SK-N-SH (cell line): ENCODE results near the gene FBN1. TPM values are rescaled to one million over a fixed set of nuclear protein-coding genes. Genes with fewer than 3 reads are reported as not detected.

ENCODE experiments used
- CTCF ChIA-PET: fragments of 300-600, 350-600 bp; formaldehyde crosslinking; extraction: SDS; loops from one replicate; lab custom pipeline; 2021; lab: Yijun Ruan, JAX
- POLR2A ChIA-PET: fragments of 350-600 bp; sonication (Branson Sonifier 250); formaldehyde crosslinking; extraction: SDS; loops from one replicate; lab custom pipeline; 2020; ENCODE audit warnings: antibody characterized with exemption, inconsistent platforms; lab: Yijun Ruan, JAX
- DNase-seq: peaks from one replicate; pipeline ENCODE4 v3.0.0; 2012
- H2AFZ ChIP-seq: fragments of 200-600 bp; sonication (generic); 2 replicates; pipeline ENCODE4 v1.8.1; 2016; ENCODE audit warnings: antibody characterized with exemption, mild to moderate bottlenecking, low read depth
- H3F3A ChIP-seq: fragments of 200-600 bp; sonication (generic); replicated peaks from 2 replicates; pipeline ENCODE3; 2016; ENCODE audit warnings: antibody characterized with exemption, mild to moderate bottlenecking; ENCODE audit not compliant: insufficient read depth
- H3K27ac ChIP-seq, 2 experiments: fragments of 200-500 bp in 1 of 2; fragments of 200-600 bp in 1 of 2; sonication (Bioruptor generic) in 1 of 2; sonication (generic), shearing (Covaris generic) in 1 of 2; 2 replicates each; pipeline versions ENCODE4 v1.5.1 to v1.6.1; 2014 to 2016; ENCODE audit warnings: low read depth in 2 of 2, inconsistent platforms in 1 of 2, low read length in 1 of 2, mild to moderate bottlenecking in 1 of 2, mixed read lengths in 1 of 2
- H3K27me3 ChIP-seq: fragments of 200-600 bp; sonication (generic), shearing (Covaris generic); 2 replicates; pipeline ENCODE4 v1.6.1; 2016; ENCODE audit warnings: mixed run types; ENCODE audit not compliant: insufficient read depth
- H3K36me3 ChIP-seq, 2 experiments: fragments of 200-500 bp in 1 of 2; fragments of 200-600 bp in 1 of 2; sonication (Bioruptor generic) in 1 of 2; sonication (generic) in 1 of 2; replicated peaks in 1 of 2; 2 replicates each; pipeline versions ENCODE3 to v1.5.1; 2014 to 2016; ENCODE audit warnings: low read length in 1 of 2, mild to moderate bottlenecking in 1 of 2; ENCODE audit not compliant: insufficient read depth in 2 of 2, control insufficient read depth in 1 of 2
- H3K4me1 ChIP-seq, 2 experiments: fragments of 200-500 bp in 1 of 2; fragments of 200-600 bp in 1 of 2; sonication (Bioruptor generic) in 1 of 2; sonication (generic), shearing (Covaris generic) in 1 of 2; 2 replicates each; pipeline versions ENCODE4 v1.5.1 to v1.6.1; 2014 to 2016; ENCODE audit warnings: low read depth in 1 of 2, low read length in 1 of 2, mixed run types in 1 of 2; ENCODE audit not compliant: insufficient read depth in 2 of 2, control insufficient read depth in 1 of 2
- H3K4me2 ChIP-seq: fragments of 200-600 bp; sonication (generic), shearing (Covaris generic); 2 replicates; pipeline ENCODE4 v1.6.1; 2017; ENCODE audit warnings: mixed run types
- H3K4me3 ChIP-seq, 2 experiments: fragments of 200-500 bp in 1 of 2; fragments of 200-600 bp in 1 of 2; sonication (Bioruptor generic) in 1 of 2; sonication (generic), shearing (Covaris generic) in 1 of 2; 2 replicates each; pipeline versions ENCODE4 v1.5.1 to v1.8.1; 2014 to 2016; ENCODE audit warnings: low read depth in 2 of 2, inconsistent platforms in 1 of 2, low read length in 1 of 2, mild to moderate bottlenecking in 1 of 2, mixed read lengths in 1 of 2, moderate library complexity in 1 of 2
- H3K79me2 ChIP-seq: fragments of 200-600 bp; sonication (generic); 2 replicates; pipeline ENCODE4 v1.8.1; 2017; ENCODE audit warnings: mild to moderate bottlenecking; ENCODE audit not compliant: insufficient read depth
- H3K9ac ChIP-seq: fragments of 200-600 bp; sonication (generic); 2 replicates; pipeline ENCODE4 v1.6.1; 2017; ENCODE audit warnings: mixed run types
- H3K9me2 ChIP-seq: fragments of 200-600 bp; sonication (generic); 2 replicates; pipeline ENCODE4 v1.6.1; 2017; ENCODE audit warnings: mixed run types
- H3K9me3 ChIP-seq: fragments of 200-600 bp; sonication (generic); 2 replicates; pipeline ENCODE4 v1.6.1; 2017; ENCODE audit warnings: mixed run types, mild to moderate bottlenecking, moderate library complexity
- H4K20me1 ChIP-seq: fragments of 200-600 bp; sonication (generic); 2 replicates; pipeline ENCODE4 v1.6.1; 2017; ENCODE audit warnings: mild to moderate bottlenecking, mixed run types; ENCODE audit not compliant: insufficient read depth
- CHD2 ChIP-seq: fragments of 150-350 bp; IDR thresholded peaks from 2 replicates; pipeline ENCODE4 v1.6.1; 2018; ENCODE audit warnings: low read length; ENCODE audit not compliant: partially characterized antibody
- ELF1 ChIP-seq: IDR thresholded peaks from 2 replicates; pipeline ENCODE4 v1.4.0; 2012
- EP300 ChIP-seq, 2 experiments: IDR thresholded peaks; 2 replicates each; pipeline versions ENCODE4 v1.4.0 to v1.6.1; 2012; ENCODE audit warnings: borderline replicate concordance in 1 of 2, low read depth in 1 of 2, low read length in 1 of 2
- FOSL2 ChIP-seq: IDR thresholded peaks from 2 replicates; pipeline ENCODE4 v1.4.0; 2012; ENCODE audit warnings: low read depth, mild to moderate bottlenecking, moderate library complexity, borderline replicate concordance
- FOXJ3 ChIP-seq: sonication (generic); formaldehyde crosslinking; IDR thresholded peaks from 2 replicates; pipeline ENCODE4 v1.5.1; 2020; ENCODE audit warnings: mild to moderate bottlenecking, missing genetic modification reagents
- GABPA ChIP-seq: IDR thresholded peaks from 2 replicates; pipeline ENCODE4 v1.4.0; 2012; ENCODE audit warnings: low read depth, mild to moderate bottlenecking
- MXI1 ChIP-seq: IDR thresholded peaks from 2 replicates; pipeline ENCODE4 v1.6.1; 2012; ENCODE audit warnings: mild to moderate bottlenecking, low read depth, low read length, improper control_type of control experiment
- NFIC ChIP-seq: IDR thresholded peaks from 2 replicates; pipeline ENCODE4 v1.4.0; 2012; ENCODE audit warnings: borderline replicate concordance
- NRF1 ChIP-seq: IDR thresholded peaks from 2 replicates; pipeline ENCODE4 v1.6.1; 2012; ENCODE audit warnings: low read depth, mild to moderate bottlenecking, low read length
- POLR2AphosphoS5 ChIP-seq: IDR thresholded peaks from 2 replicates; pipeline ENCODE4 v1.6.1; 2012; ENCODE audit warnings: low read depth, low read length
- RAD21 ChIP-seq: IDR thresholded peaks from 2 replicates; pipeline ENCODE4 v1.6.1; 2012; ENCODE audit warnings: mild to moderate bottlenecking, low read length
- RCOR1 ChIP-seq: fragments of 150-350 bp; IDR thresholded peaks from 2 replicates; pipeline ENCODE4 v1.6.1; 2017; ENCODE audit warnings: antibody characterized with exemption, low read length
- RXRA ChIP-seq: IDR thresholded peaks from 2 replicates; pipeline ENCODE4 v1.4.0; 2012; ENCODE audit warnings: low read depth, mild to moderate bottlenecking, borderline replicate concordance
- TAF1 ChIP-seq: IDR thresholded peaks from 2 replicates; pipeline ENCODE4 v1.6.1; 2012; ENCODE audit warnings: low read depth, mild to moderate bottlenecking, low read length, moderate library complexity, borderline replicate concordance
- TEAD4 ChIP-seq: IDR thresholded peaks from 2 replicates; pipeline ENCODE4 v1.4.0; 2012; ENCODE audit warnings: mild to moderate bottlenecking, borderline replicate concordance; ENCODE audit not compliant: insufficient read depth
- YY1 ChIP-seq: IDR thresholded peaks from 2 replicates; pipeline ENCODE4 v1.4.0; 2012; ENCODE audit warnings: low read depth, mild to moderate bottlenecking
- WGBS: methylation state at CpG from one replicate; pipeline ENCODE4 v1.1.6; 2017; ENCODE audit warnings: low lambda C conversion rate; 5-methylcytosine and 5-hydroxymethylcytosine counted together
- polyA plus RNA-seq, 3 experiments: library from polyadenylated mRNA; depleted of rRNA; stranded (reverse); fragments of >200 nt; gene quantifications; 2 replicates each; pipeline ENCODE4 v1.2.3, GENCODE V29; 2012
- TF ChIP-seq, protein P1 (sequence below): IDR thresholded peaks from 2 replicates; pipeline ENCODE4; 2012
- TF ChIP-seq, protein P2 (sequence below): fragments of 150-350 bp; IDR thresholded peaks from 2 replicates; pipeline ENCODE4 v1.6.1; 2016; ENCODE audit warnings: mild to moderate bottlenecking, low read depth, low read length
- TF ChIP-seq, protein P3 (sequence below): IDR thresholded peaks from 2 replicates; pipeline ENCODE4 v1.4.0; 2012; ENCODE audit warnings: low read depth, borderline replicate concordance
- TF ChIP-seq, protein P4 (sequence below): IDR thresholded peaks from 2 replicates; pipeline ENCODE4 v1.4.0; 2012; ENCODE audit warnings: low read depth
- TF ChIP-seq, protein P5 (sequence below): IDR thresholded peaks from 2 replicates; pipeline ENCODE4 v1.4.0; 2012; ENCODE audit warnings: low read depth, borderline replicate concordance

The FBN1 gene
- polyA plus RNA-seq, 1 of the 3 experiments (the other 2 are of a cell fraction) = 248 TPM

DNA sequence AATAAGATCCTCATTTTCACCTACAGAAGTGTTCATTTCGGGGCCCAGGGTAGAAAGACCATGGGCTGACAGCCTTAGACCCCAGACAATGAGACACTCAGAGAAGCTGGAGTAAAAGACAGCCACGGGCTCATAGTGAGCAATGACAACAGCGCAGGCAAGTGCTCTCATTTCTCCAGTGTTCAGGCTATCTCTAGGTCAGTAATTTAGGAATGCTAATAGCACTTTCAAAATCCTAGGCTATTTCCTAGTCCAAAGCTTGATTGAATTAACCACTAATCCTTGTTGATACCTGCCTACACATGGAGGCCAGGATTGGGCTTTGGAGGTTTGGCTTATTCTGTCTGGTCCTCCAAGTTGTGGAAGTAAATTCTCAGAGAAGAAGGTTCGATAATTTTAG lies 44.4 kb downstream of the FBN1 start:
- Histone ChIP-seq H3K4me2 (no peak overlapping the region), H2AFZ (no peak overlapping the region), H4K20me1 (peaks cover 8% of the 10 kb centered on the region), H3K4me3 (no peak overlapping the region), H3K36me3 (peaks cover 46 to 81% of the 10 kb centered on the region in 2 experiments), H3K9me3 (no peaks in the 10 kb centered on the region), H3K9ac (no peak overlapping the region), H3K27ac (peak overlapping the region in 1 of 2 experiments; percentile 90; a peak in 1 of 4 replicates), H3F3A (peaks cover 27% of the 10 kb centered on the region), H3K9me2 (no peaks in the 10 kb centered on the region), H3K79me2 (peaks cover 98% of the 10 kb centered on the region), H3K4me1 (peaks cover 12 to 38% of the 10 kb centered on the region in 2 experiments), H3K27me3 (no peaks in the 10 kb centered on the region)
- no peak for DNase-seq
- CTCF ChIA-PET = interaction anchor here (1.1 to 1.5 kb wide), 2 partner anchors 8 to 27 kb away, joined by 3 read pairs; no protein-coding TSS in a partner anchor
- POLR2A ChIA-PET = no interaction called here
- WGBS = 93% methylated on average over 2 of the region's 4 CpGs
- TF ChIP-seq, protein P1, sequence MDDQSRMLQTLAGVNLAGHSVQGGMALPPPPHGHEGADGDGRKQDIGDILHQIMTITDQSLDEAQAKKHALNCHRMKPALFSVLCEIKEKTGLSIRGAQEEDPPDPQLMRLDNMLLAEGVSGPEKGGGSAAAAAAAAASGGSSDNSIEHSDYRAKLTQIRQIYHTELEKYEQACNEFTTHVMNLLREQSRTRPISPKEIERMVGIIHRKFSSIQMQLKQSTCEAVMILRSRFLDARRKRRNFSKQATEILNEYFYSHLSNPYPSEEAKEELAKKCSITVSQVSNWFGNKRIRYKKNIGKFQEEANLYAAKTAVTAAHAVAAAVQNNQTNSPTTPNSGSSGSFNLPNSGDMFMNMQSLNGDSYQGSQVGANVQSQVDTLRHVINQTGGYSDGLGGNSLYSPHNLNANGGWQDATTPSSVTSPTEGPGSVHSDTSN = no peak
- TF ChIP-seq MXI1 = no peak
- no peak for TF ChIP-seq NRF1
- TF ChIP-seq, protein P2, sequence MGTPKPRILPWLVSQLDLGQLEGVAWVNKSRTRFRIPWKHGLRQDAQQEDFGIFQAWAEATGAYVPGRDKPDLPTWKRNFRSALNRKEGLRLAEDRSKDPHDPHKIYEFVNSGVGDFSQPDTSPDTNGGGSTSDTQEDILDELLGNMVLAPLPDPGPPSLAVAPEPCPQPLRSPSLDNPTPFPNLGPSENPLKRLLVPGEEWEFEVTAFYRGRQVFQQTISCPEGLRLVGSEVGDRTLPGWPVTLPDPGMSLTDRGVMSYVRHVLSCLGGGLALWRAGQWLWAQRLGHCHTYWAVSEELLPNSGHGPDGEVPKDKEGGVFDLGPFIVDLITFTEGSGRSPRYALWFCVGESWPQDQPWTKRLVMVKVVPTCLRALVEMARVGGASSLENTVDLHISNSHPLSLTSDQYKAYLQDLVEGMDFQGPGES = no peak
- no peak for TF ChIP-seq RCOR1
- TF ChIP-seq, protein P3, sequence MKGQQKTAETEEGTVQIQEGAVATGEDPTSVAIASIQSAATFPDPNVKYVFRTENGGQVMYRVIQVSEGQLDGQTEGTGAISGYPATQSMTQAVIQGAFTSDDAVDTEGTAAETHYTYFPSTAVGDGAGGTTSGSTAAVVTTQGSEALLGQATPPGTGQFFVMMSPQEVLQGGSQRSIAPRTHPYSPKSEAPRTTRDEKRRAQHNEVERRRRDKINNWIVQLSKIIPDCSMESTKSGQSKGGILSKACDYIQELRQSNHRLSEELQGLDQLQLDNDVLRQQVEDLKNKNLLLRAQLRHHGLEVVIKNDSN = no peak
- no peak for TF ChIP-seq RXRA
- no peak for TF ChIP-seq GABPA
- no peak for TF ChIP-seq EP300 (IDR thresholded peaks at IDR 0.05; ENCODE audit: borderline replicate concordance in 1 of 2, low read depth in 1 of 2, low read length in 1 of 2)
- TF ChIP-seq, protein P4, sequence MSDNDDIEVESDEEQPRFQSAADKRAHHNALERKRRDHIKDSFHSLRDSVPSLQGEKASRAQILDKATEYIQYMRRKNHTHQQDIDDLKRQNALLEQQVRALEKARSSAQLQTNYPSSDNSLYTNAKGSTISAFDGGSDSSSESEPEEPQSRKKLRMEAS = no peak
- TF ChIP-seq TAF1 = no peak
- TF ChIP-seq RAD21 = no peak
- TF ChIP-seq POLR2AphosphoS5 = no peak
- TF ChIP-seq NFIC = no peak
- no peak for TF ChIP-seq ELF1

DNA sequence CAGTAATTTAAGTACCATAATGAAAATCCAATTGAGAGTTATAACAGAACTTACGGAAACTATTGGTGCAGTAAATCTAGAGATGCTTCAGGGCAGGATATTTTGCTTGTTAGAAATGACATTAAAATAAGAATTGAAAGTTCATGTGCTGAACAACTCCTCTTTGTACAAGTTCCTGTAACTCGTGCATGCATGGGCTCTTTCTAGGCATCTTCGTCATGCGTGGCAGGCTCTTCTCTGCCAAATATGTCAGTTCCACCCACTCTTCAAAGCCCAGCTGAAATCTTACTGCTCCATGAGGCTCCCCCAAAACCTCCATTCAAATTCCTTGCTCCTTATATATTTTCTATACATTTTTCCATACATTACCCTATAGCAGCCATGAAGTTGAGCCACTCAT lies 48.7 kb downstream of the FBN1 start:
- Histone ChIP-seq H3K79me2 (peaks cover 94% of the 10 kb centered on the region), H2AFZ (no peak overlapping the region), H3K9me2 (no peaks in the 10 kb centered on the region), H3K27me3 (no peaks in the 10 kb centered on the region), H3K27ac (0 out of 4 replicates have a peak overlapping the region, but pooled peaks of 1 of the 2 experiments have one; percentile 0), H3K4me3 (no peak overlapping the region), H4K20me1 (peaks cover 5% of the 10 kb centered on the region), H3F3A (peaks cover 36% of the 10 kb centered on the region), H3K9ac (no peak overlapping the region), H3K4me1 (peaks cover 0 to 21% of the 10 kb centered on the region in 2 experiments; a peak in 3 of 4 replicates), H3K4me2 (no peak overlapping the region), H3K9me3 (no peaks in the 10 kb centered on the region), H3K36me3 (peaks cover 65 to 85% of the 10 kb centered on the region in 2 experiments)
- POLR2A ChIA-PET = no interaction called here
- 95% methylated on average over 4 of the region's 4 CpGs for WGBS
- no peak for DNase-seq
- CTCF ChIA-PET = no interaction called here
- TF ChIP-seq TEAD4 = no peak
- TF ChIP-seq, protein P2 = no peak
- no peak for TF ChIP-seq RXRA
- TF ChIP-seq FOSL2 = no peak
- no peak for TF ChIP-seq TAF1
- no peak for TF ChIP-seq FOXJ3 (CRISPR knock-in tag)
- TF ChIP-seq NRF1 = no peak
- no peak for TF ChIP-seq CHD2
- no peak for TF ChIP-seq POLR2AphosphoS5
- TF ChIP-seq RAD21 = no peak
- TF ChIP-seq, protein P5, sequence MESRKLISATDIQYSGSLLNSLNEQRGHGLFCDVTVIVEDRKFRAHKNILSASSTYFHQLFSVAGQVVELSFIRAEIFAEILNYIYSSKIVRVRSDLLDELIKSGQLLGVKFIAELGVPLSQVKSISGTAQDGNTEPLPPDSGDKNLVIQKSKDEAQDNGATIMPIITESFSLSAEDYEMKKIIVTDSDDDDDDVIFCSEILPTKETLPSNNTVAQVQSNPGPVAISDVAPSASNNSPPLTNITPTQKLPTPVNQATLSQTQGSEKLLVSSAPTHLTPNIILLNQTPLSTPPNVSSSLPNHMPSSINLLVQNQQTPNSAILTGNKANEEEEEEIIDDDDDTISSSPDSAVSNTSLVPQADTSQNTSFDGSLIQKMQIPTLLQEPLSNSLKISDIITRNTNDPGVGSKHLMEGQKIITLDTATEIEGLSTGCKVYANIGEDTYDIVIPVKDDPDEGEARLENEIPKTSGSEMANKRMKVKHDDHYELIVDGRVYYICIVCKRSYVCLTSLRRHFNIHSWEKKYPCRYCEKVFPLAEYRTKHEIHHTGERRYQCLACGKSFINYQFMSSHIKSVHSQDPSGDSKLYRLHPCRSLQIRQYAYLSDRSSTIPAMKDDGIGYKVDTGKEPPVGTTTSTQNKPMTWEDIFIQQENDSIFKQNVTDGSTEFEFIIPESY = no peak
- TF ChIP-seq YY1 = no peak
- TF ChIP-seq RCOR1 = no peak
